ENCODE measurements around the gene MCEE. TPM values are rescaled to one million over a fixed set of nuclear protein-coding genes. Genes with fewer than 3 reads are reported as not detected.
"Not testable (repeated sequence)": the region's sequence is repeated elsewhere in the genome, so short reads cannot be mapped to it uniquely, and the experiment has no call there.

MCEE gene
- total and polyA plus RNA-seq, 2 of the 4 experiments (the other 2 are of a cell fraction) = 11.1 to 15.0 TPM

DNA sequence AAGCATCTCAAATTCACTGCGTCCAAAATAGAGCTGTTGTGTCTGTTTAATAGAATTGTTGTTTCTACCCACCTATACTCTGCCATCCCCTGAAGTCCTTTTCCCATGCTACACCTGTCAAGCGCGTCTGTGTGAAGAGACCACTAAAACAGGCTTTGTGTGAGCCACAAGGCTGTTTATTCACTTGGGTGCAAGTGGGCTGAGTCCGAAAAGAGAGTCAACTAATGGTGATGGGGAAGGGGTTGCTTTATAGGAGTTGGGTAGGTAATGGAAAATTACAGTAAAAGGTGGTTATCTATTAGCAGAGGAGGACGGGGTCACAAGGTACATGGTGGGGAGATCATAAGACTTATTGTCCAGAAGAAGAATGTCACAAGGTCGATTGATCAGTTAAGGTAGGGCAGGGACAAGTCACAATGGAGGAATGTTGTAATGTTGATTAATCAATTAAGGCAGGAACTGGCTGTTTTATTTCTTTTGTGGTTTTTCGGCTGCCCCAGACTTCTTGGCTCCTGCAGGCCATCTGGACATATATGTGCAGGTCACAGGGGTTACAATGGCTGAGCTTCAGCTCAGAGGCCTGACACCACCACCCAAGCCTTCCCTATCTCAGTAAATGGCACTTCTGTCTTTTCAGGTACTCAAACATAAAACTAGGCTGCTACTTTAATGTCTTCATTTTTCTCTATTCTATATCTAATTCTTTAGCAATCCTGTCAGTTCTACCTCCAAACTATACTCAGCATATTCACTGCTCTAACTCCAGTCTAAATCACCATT is 1.5 kb upstream of the MCEE start:
- peak overlapping the region; percentile 90 for H3K23ac ChIP-seq (ENCODE audit: low read depth, low read length)
- H4K91ac ChIP-seq (ENCODE audit: insufficient read depth, low read depth, low read length); H3K27ac ChIP-seq (ENCODE audit: insufficient read depth, low read length); CTCF ChIA-PET; DNase-seq; dilution Hi-C loops (cut with HindIII; ENCODE audit: low sequenced_read_pairs, unreplicated experiment); H2AFZ ChIP-seq (replicated peaks; ENCODE audit: low read length, poor library complexity); H2BK120ac ChIP-seq (ENCODE audit: low read depth, low read length); in situ Hi-C loops (cut with MboI; ENCODE audit: low sequenced_read_pairs); H3K27me3 ChIP-seq (ENCODE audit: control insufficient read depth, insufficient read depth, low read length); ATAC-seq (ENCODE audit: low read depth); H4K20me1 ChIP-seq (ENCODE audit: insufficient read depth, low read length); H3K4me1 ChIP-seq (ENCODE audit: control insufficient read depth, insufficient read depth, low read length); BruUV-seq (replicated peaks); H2BK15ac ChIP-seq (ENCODE audit: low read depth, low read length); POLR2A ChIA-PET (ENCODE audit: unreplicated experiment); H3K9me3 ChIP-seq (ENCODE audit: control insufficient read depth, insufficient read depth, low read length); H3K18ac ChIP-seq (ENCODE audit: low read depth, low read length); H2BK20ac ChIP-seq (ENCODE audit: low read depth, low read length); H3K9me1 ChIP-seq (ENCODE audit: insufficient read depth, low read length); H4K5ac ChIP-seq (ENCODE audit: low read depth, low read length): not testable (repeated sequence)
- H3K9ac ChIP-seq (ENCODE audit: low read depth, low read length) = peak overlapping the region; percentile 82; the same call in 1 of the 2 replicates
- H3K56ac ChIP-seq (ENCODE audit: extremely low read depth, insufficient read depth, low read length) = peak overlapping the region; percentile 57; the same call in 1 of the 2 replicates
- H4K8ac ChIP-seq (ENCODE audit: low read depth in 2 of 2, low read length in 2 of 2) = peak overlapping the region in 1 of 2 experiments; percentile 96; a peak in 2 of 4 replicates
- peaks cover 4 to 28% of the 10 kb centered on the region in 2 experiments; a peak in 2 of 4 replicates for H3K79me1 ChIP-seq (ENCODE audit: low read depth in 1 of 2, low read length in 2 of 2)
- H2AK9ac ChIP-seq (replicated peaks; ENCODE audit: low read depth, low read length, poor library complexity) = peak overlapping the region; percentile 57
- peak overlapping the region; percentile 27 for H2BK5ac ChIP-seq (ENCODE audit: low read depth, low read length, poor library complexity, severe bottlenecking)
- peaks cover 11% of the 10 kb centered on the region for H3K36me3 ChIP-seq (ENCODE audit: control insufficient read depth, insufficient read depth, low read length)
- WGBS, 2 experiments (ENCODE audit: extremely low coverage in 2 of 2, insufficient read length in 1 of 2) = 70% methylated on average over 3 of the region's 7 CpGs; no CpG with 5 or more reads in 1 of the 2 experiments
- H2AK5ac ChIP-seq (ENCODE audit: low read depth, low read length) = peak overlapping the region; percentile 13; the same call in 1 of the 2 replicates
- peak overlapping the region; percentile 87 for H3K4me2 ChIP-seq (ENCODE audit: low read depth, low read length)
- H3K4ac ChIP-seq (ENCODE audit: low read depth, low read length) = 0 out of 2 replicates have a peak overlapping the region, but pooled peaks have one; percentile 15
- peak overlapping the region; percentile 78 for H3K4me3 ChIP-seq (ENCODE audit: insufficient read depth, low read depth, low read length)
- peak overlapping the region; percentile 88 for H3K14ac ChIP-seq (replicated peaks; ENCODE audit: low read depth, low read length)
- intact Hi-C loops (cut with micrococcal nuclease) = loop anchor here (5.0 to 10.0 kb wide), 2 partner anchors 203 to 1446 kb away; partner anchors contain the start of gene ZNF638

Data from IMR-90 (cell line).